Panc1 (cell line): ENCODE measurements around the gene HAUS8. TPM values are rescaled to one million over a fixed set of nuclear protein-coding genes. Genes with fewer than 3 reads are reported as not detected.

ENCODE experiments used
- ATAC-seq: fragments of 200-7000 bp; cut with Tn5 transposase; 2 replicates; pipeline ENCODE4 v1.9.1; 2020; ENCODE audit warnings: mild to moderate bottlenecking, moderate library complexity
- BruUV-seq: library from RNA; stranded (reverse); fragments of 400-500 nt; replicated peaks from 2 replicates; lab custom pipeline; 2021; lab: Mats Ljungman, UMichigan
- CTCF ChIA-PET: fragments of 300-600 bp; sonication (Branson Sonifier 250); formaldehyde crosslinking; loops from one replicate; lab custom pipeline; 2022; ENCODE audit warnings: antibody characterized with exemption; lab: Charles Lee
- POLR2A ChIA-PET: fragments of 300-600 bp; sonication (Branson Sonifier 250); formaldehyde crosslinking; loops from one replicate; lab custom pipeline; 2022; ENCODE audit warnings: antibody characterized with exemption; lab: Charles Lee
- DNase-seq: peaks from one replicate; pipeline ENCODE4 v3.0.0-alpha.2; 2010; ENCODE audit warnings: low read depth, low spot score
- H3K27ac ChIP-seq: 2 replicates; pipeline ENCODE4 v1.5.1; 2011; ENCODE audit warnings: mild to moderate bottlenecking, low read length, inconsistent platforms
- H3K27me3 ChIP-seq: fragments of 200-500 bp; sonication (Bioruptor generic); 2 replicates; pipeline ENCODE4 v1.6.0; 2014; ENCODE audit warnings: low read length, inconsistent platforms; ENCODE audit not compliant: control insufficient read depth, insufficient read depth
- H3K36me3 ChIP-seq: fragments of 200-500 bp; sonication (Bioruptor generic); 2 replicates; pipeline ENCODE4 v1.5.1; 2014; ENCODE audit warnings: inconsistent platforms, mild to moderate bottlenecking, low read length, moderate library complexity; ENCODE audit not compliant: control insufficient read depth, insufficient read depth
- H3K4me1 ChIP-seq: 2 replicates; pipeline ENCODE4 v1.5.1; 2011; ENCODE audit warnings: inconsistent platforms, mild to moderate bottlenecking, low read length, moderate library complexity; ENCODE audit not compliant: control insufficient read depth, insufficient read depth
- H3K4me3 ChIP-seq, 2 experiments: 2 replicates each; pipeline ENCODE4 v1.5.1; 2011 to 2012; ENCODE audit warnings: low read depth in 2 of 2, low read length in 2 of 2, mild to moderate bottlenecking in 2 of 2, inconsistent platforms in 1 of 2, moderate library complexity in 1 of 2
- H3K9me3 ChIP-seq: fragments of 200-500 bp; sonication (Bioruptor generic); 2 replicates; pipeline ENCODE4 v1.5.1; 2014; ENCODE audit warnings: low read depth, mild to moderate bottlenecking, inconsistent platforms, low read length, moderate library complexity; ENCODE audit not compliant: control insufficient read depth, insufficient read depth
- POLR2AphosphoS5 ChIP-seq: IDR thresholded peaks from 2 replicates; pipeline ENCODE4 v1.6.1; 2012; ENCODE audit warnings: mild to moderate bottlenecking, low read depth, low read length, moderate library complexity
- SIN3A ChIP-seq: IDR thresholded peaks from 2 replicates; pipeline ENCODE4 v1.6.1; 2012; ENCODE audit warnings: low read depth, mild to moderate bottlenecking, low read length, moderate library complexity, borderline replicate concordance; ENCODE audit not compliant: insufficient read depth
- TCF7L2 ChIP-seq: IDR thresholded peaks from 2 replicates; pipeline ENCODE4 v1.6.1; 2011; ENCODE audit warnings: mild to moderate bottlenecking, low read depth, low read length, inconsistent platforms
- in situ Hi-C: cut with HindIII; loops from 2 replicates; pipeline ENCODE4 v1.10.0; 2016; ENCODE audit warnings: low sequenced_read_pairs, low pct_unique_long_range_greater_than_20kb
- intact Hi-C: fragments of 100-400 bp; cut with micrococcal nuclease; formaldehyde crosslinking; loops from one replicate; pipeline ENCODE4 v1.10.0; 2022; ENCODE audit not compliant: unreplicated experiment
- total RNA-seq: library from RNA; stranded (reverse); gene quantifications from one replicate; pipeline ENCODE4 v1.2.1, GENCODE V29; 2021; ENCODE audit not compliant: unreplicated experiment
- TF ChIP-seq, protein P1 (sequence below), 2 experiments: IDR thresholded peaks; 2 replicates each; pipeline ENCODE4 v1.6.1; 2011 to 2012; ENCODE audit warnings: low read depth in 2 of 2, control low read depth in 1 of 2, low read length in 1 of 2, mild to moderate bottlenecking in 1 of 2, moderate library complexity in 1 of 2; ENCODE audit not compliant: insufficient read depth in 1 of 2
- TF ChIP-seq, protein P2 (sequence below): fragments of 450-650 bp; IDR thresholded peaks from 2 replicates; pipeline ENCODE4 v1.5.1; 2017; ENCODE audit warnings: mild to moderate bottlenecking

The HAUS8 gene
- total RNA-seq, 1 experiment from 2014 or later, result 18.2 TPM

- ChIA-PET POLR2A (no interaction called here), CTCF (no interaction called here)
- DNase-seq (no peak), ATAC-seq (no peak)
- intact Hi-C loops, result loop anchor here (10.0 kb wide), 1 partner anchor 274 kb away; no protein-coding TSS in a partner anchor
- Histone ChIP-seq H3K27me3 (no peaks in the 10 kb centered on the region), H3K27ac (no peak overlapping the region), H3K4me1 (no peaks in the 10 kb centered on the region), H3K9me3 (no peaks in the 10 kb centered on the region), H3K36me3 (no peaks in the 10 kb centered on the region), H3K4me3 (no peak overlapping the region)
- no TSS peak for BruUV-seq
- TF ChIP-seq SIN3A, result no peak
- TF ChIP-seq, protein P1, sequence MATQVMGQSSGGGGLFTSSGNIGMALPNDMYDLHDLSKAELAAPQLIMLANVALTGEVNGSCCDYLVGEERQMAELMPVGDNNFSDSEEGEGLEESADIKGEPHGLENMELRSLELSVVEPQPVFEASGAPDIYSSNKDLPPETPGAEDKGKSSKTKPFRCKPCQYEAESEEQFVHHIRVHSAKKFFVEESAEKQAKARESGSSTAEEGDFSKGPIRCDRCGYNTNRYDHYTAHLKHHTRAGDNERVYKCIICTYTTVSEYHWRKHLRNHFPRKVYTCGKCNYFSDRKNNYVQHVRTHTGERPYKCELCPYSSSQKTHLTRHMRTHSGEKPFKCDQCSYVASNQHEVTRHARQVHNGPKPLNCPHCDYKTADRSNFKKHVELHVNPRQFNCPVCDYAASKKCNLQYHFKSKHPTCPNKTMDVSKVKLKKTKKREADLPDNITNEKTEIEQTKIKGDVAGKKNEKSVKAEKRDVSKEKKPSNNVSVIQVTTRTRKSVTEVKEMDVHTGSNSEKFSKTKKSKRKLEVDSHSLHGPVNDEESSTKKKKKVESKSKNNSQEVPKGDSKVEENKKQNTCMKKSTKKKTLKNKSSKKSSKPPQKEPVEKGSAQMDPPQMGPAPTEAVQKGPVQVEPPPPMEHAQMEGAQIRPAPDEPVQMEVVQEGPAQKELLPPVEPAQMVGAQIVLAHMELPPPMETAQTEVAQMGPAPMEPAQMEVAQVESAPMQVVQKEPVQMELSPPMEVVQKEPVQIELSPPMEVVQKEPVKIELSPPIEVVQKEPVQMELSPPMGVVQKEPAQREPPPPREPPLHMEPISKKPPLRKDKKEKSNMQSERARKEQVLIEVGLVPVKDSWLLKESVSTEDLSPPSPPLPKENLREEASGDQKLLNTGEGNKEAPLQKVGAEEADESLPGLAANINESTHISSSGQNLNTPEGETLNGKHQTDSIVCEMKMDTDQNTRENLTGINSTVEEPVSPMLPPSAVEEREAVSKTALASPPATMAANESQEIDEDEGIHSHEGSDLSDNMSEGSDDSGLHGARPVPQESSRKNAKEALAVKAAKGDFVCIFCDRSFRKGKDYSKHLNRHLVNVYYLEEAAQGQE (IDR thresholded peaks at IDR 0.05; ENCODE audit: insufficient read depth in 1 of 2, low read depth in 2 of 2, low read length in 1 of 2), result no peak
- no peak for TF ChIP-seq TCF7L2
- TF ChIP-seq, protein P2, sequence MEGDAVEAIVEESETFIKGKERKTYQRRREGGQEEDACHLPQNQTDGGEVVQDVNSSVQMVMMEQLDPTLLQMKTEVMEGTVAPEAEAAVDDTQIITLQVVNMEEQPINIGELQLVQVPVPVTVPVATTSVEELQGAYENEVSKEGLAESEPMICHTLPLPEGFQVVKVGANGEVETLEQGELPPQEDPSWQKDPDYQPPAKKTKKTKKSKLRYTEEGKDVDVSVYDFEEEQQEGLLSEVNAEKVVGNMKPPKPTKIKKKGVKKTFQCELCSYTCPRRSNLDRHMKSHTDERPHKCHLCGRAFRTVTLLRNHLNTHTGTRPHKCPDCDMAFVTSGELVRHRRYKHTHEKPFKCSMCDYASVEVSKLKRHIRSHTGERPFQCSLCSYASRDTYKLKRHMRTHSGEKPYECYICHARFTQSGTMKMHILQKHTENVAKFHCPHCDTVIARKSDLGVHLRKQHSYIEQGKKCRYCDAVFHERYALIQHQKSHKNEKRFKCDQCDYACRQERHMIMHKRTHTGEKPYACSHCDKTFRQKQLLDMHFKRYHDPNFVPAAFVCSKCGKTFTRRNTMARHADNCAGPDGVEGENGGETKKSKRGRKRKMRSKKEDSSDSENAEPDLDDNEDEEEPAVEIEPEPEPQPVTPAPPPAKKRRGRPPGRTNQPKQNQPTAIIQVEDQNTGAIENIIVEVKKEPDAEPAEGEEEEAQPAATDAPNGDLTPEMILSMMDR, result no peak
- no peak for TF ChIP-seq POLR2AphosphoS5
- in situ Hi-C loops, result no loop called here
Observed at GRCh38 chr19:17048885-17049453, 26.3 kb downstream of the HAUS8 start.

DNA sequence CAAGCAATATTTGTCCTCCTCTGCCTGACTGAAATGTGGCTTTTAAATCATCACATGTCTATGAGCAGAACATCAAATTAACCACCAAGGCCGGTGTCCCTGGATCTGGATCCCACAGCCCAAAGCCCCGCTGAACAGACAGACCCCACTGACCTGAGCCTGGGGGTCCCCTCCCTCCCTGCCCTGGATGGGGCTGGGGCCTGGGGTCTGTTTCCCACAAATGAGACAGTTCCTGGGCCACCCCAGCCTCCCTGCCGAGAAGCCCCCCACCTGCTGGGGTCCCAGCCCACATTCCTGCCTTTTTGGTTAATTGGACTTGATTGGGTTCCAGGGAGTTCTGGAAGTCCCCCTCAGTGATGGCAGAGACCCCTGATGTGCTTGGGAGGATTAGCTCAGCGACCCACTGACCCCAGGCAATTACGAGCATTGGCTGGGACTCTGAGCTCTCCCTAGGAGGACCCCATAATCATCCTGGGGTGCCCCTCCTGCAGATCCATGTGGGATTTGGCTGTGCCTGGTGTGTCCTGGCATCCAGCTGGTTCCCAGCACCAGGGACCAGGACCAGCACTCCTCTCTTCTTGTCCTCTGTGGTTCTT lies 29.2 kb downstream of the HAUS8 start:
- Histone ChIP-seq H3K36me3 (no peaks in the 10 kb centered on the region), H3K4me3 (no peak overlapping the region), H3K4me1 (no peaks in the 10 kb centered on the region), H3K9me3 (no peaks in the 10 kb centered on the region), H3K27me3 (no peaks in the 10 kb centered on the region), H3K27ac (no peak overlapping the region)
- no TSS peak for BruUV-seq
- ATAC-seq, result no peak
- ChIA-PET POLR2A (no interaction called here), CTCF (no interaction called here)
- TF ChIP-seq SIN3A (no peak), POLR2AphosphoS5 (no peak), TCF7L2 (no peak)
- TF ChIP-seq, protein P1 (IDR thresholded peaks at IDR 0.05; ENCODE audit: insufficient read depth in 1 of 2, low read depth in 2 of 2, low read length in 1 of 2), result no peak
- TF ChIP-seq, protein P2, result no peak
- intact Hi-C loops, result loop anchor here (10.0 kb wide), 1 partner anchor 271 kb away; no protein-coding TSS in a partner anchor
- DNase-seq, result no peak
- in situ Hi-C loops, result no loop called here
